Umbilical cord (tissue), 2 donors: ENCODE results near the gene GRM2. TPM values are rescaled to one million over a fixed set of nuclear protein-coding genes. Genes with fewer than 3 reads are reported as not detected.
"Not testable (repeated sequence)": the region's sequence is repeated elsewhere in the genome, so short reads cannot be mapped to it uniquely, and the experiment has no call there.

Experiments used
- DNase-seq: peaks from one replicate; pipeline ENCODE4 v3.0.0-alpha.2; 2015; ENCODE audit warnings: low spot score
- total RNA-seq: library from RNA; depleted of rRNA; stranded (reverse); fragments of >200 nt; gene quantifications from one replicate; pipeline ENCODE4 v1.2.3, GENCODE V29; 2014; ENCODE audit warnings: low replicate concordance; ENCODE audit not compliant: insufficient read depth

The GRM2 gene
- total RNA-seq, 1 donor from 2014 or later = 0.24 TPM

DNA sequence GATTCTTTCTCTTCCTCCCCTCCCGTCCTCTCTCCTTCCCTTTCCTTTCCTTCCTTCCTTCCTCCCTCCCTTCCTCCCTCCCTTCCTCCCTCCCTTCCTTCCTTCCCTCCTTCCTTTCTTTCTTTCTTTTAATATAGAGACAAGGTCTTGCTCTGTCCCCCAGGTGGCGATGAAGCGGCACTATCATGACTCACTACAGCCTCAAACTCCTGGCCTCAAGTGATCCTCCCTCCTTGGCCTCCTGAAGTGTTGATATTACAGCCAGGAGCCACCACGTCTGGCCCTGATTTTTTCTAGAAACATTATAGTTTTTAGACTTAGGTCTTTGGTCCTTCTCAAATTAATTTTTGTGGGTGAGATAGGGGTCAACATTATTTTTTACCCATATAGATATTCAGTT, 15.5 kb downstream of the GRM2 start:
- no peak for DNase-seq

DNA sequence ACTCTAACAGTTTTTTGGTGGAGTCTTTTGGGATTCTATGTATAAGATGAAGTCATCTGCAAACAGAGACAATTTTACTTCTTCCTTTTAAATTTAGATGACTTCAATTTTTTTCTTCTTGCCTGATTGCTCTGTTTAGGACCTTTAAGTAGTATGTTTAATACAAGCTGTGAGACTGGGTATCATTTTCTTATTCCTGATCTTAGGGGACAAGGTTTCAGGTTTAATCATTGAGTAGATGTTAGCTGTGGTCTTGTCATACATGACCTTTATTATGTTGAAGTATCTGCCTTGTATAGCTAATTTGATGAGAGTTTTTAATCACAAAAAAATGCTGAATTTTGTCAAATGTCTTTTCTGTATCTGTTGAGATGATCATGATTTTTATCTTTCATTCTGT, 20.6 kb downstream of the GRM2 start:
- no peak for DNase-seq

DNA sequence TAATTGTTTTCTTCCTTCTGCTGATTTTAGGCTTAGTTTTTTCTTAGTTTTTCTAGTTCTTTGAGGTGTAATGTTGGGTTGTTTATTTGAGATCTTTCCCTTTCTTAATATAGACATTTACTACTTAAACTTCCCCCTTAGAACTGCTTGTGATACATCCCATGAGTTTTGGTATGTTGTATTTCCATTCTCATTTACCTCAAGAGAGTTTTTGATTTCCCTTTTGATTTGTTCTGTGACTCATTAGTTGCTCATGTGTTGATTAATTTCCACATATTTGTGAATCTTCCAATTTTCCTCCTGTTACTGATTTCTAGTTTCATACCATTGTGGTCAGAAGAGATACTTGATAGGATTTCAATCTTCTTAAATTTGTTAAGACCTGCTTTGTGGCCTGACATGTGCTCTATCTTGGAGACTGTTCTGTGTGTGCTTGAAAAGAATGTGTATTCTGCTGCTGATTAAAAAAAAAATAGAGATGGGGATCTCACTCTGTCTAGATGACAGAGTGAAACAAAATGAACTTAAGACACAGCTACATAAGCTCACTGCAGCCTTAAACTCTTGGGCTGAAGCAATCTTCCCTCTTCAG, 22.3 kb downstream of the GRM2 start:
- no peak for DNase-seq

DNA sequence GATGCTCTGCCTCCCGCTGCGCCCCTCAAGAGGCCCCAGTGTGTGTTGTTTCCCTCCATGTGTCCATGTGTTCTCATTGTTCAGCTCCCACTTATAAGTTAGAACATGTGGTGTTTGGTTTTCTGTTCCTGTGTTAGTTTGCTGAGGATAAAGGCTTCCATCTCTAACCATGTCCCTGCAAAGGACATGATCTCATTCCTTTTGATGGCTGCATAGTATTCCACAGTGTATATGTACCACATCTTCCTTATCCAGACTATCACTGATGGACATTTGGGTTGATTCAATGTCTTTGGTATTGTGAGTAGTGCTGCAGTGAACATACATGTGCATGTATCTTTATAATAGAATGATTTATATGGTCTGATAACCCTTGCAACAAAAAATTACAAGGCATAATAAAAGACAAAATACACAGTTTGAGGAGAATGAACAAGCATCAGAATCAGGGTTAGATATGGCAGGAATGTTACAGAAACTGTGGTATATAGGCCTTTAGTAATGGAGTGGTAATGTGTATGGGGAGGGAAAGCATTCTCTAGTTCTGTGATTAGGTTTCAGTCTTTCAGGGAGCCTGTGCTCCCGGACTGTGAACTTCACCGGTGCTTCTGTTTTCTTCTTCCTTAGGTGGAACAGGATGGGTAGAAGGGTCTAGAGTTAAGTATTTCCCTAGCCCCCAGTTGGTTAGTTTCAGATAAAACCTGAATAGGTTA, 27.1 kb downstream of the GRM2 start:
- no peak for DNase-seq

DNA sequence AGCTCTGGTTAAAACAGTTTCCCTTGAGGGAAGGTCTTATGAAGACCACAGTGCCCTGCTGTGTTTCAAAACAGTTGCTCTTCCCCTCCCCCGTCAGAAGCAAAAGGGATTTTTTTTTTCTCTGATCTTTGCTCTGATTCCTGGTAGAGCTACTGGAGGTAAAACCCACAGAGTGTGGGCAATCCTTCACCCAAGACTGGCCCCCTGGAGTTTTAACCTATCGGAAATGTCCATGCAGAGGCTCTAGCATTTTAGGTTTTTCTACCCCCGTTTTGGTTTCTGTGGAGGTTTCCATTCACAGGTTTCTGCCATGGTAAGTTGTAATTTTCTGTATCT, 27.7 kb downstream of the GRM2 start:
- no peak for DNase-seq

DNA sequence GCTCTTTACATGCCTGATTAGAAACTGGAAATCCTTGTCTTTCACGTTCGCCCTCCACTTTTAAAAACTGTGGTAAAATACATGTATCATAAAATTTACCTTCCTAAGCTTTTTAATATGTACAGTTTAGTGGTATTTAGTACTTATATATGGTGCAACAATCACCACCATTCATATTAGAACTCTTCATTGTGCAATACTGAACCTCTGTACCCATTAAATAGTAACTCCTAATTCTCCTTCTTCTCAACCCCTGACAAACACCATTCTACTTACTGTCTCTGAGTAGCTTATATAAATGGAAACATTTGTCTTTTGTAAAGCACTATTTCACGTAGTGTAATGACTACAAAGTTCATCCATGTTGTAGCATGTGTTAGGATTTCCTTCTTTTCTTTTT, 28.2 kb downstream of the GRM2 start:
- DNase-seq = no peak

DNA sequence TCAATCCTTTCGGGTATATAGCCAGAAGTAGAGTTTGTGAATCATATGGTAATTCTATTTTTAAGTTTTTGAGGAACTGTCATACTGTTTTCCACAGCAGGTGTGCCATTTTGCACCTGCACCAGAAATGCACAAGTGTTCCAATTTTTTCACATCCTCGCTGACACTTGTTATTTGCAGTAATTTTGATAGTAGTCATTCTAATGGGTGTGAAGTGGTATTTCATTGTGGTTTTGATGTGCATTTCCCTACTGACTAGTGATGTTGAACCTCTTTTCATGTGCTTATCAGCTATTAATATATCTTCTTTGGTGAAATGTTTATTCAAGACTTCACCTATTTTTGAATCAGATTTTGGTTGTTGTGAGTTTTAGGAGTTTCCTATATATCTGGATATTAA, 29.1 kb downstream of the GRM2 start:
- no peak for DNase-seq

DNA sequence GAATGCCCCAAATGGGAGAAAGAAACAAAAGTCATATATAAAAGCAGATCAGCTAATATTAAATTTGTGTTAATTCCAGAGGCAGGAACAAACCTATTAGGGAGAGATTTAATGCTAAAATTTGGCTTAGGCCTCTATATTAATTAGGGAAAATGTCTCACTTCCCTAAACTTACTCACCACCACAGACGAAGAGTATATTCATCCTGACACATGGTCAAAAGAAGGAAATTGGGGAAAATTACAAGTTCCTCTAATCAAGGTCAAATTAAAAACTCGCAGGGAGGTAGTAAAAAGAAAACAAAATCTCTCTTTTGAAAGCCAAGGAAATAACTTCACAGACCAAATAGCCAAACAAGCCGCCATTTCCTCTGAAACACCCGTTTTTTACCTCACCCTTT, 32.2 kb downstream of the GRM2 start:
- DNase-seq = no peak

DNA sequence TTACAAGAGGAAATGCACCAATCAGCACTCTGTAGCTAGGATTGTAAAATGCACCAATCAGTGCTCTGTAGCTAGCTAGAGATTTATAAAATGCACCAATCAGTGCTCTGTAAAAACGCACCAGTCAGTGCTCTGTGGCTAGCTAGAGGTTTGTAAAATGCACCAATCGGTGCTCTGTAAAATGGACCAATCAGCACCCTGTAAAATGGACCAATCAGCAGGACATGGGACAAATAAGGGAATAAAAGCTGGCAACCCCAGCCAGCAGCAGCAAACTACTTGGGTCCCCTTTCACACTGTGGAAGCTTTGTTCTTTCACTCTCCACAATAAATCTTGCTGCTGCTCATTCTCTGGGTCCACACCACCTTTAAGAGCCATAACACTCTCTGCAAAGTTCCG, 35.5 kb downstream of the GRM2 start:
- DNase-seq = not testable (repeated sequence)

DNA sequence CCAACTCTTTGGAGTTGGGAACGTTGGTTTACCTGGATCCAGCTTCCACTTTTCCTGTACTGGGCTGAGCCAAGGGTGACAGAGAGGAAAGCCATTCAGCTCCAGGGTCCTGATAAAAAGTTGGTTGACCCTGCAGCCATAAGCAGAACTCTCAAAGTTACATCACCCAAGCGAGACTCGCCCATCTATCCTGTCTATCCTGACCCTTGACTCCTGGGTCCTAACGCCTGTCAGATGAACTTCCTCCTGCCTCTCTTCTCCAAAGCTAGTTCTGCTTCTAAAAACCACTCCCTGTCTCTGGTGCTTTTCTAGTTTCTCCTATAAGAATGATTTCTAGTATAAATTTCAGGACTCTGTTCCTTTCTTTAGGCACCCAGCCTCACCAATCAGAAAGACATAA, 36.1 kb downstream of the GRM2 start:
- DNase-seq = not testable (repeated sequence)

DNA sequence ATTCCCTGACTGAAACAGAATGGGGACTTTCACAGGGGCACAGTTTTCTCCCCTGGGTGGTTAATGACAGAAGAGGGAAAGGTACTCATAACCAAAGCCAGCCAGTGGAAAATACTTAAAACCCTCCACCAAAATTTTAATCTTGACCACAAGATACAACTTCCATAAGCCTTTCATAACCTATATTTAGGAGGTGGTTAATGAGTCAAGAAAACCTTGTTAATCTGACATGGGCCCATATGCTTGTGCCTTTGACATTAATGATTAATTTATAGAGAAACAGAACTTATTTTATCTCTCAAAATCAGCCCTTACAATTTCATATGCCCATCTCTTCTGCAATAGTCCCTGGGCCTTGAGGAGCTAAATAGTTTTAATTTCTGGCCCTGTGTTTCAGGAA, 41.0 kb downstream of the GRM2 start:
- DNase-seq = no peak

DNA sequence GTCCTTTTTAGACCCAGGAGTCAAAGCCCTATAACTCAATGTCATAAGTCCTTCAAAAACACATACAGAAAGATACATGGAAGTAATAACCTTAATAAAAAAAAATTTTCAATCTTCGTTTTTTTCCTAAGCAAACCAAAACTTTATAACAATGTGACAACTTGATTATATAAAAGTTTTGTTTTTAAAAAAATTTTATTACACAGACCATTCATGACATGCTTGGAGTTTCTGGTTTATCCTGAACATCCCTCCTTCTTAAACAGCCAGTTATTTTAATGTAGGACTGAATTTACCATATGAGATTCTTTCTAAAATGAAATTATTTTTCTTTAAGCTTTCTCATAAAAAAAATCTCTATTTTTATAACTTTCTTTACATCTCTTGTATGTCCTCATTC, 41.5 kb downstream of the GRM2 start:
- no peak for DNase-seq

DNA sequence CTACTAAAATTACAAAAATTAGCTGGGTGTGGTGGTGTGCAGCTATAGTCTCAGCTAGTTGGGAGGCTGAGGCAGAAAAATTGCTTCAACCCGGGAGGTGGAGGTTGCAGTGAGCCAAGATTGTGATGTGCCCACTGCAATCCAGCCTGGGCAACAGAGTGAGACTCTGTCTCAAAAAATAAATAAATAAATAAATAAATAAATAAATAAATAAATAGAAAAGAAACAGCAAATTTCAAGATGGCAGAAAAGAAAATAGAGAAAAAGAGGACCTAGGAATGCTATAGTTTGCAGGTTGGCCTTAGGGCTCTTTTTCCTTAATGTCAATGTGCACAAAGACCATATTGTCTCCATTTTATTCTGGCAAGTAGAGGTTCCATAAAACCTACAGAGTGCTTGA, 44.0 kb downstream of the GRM2 start:
- no peak for DNase-seq

DNA sequence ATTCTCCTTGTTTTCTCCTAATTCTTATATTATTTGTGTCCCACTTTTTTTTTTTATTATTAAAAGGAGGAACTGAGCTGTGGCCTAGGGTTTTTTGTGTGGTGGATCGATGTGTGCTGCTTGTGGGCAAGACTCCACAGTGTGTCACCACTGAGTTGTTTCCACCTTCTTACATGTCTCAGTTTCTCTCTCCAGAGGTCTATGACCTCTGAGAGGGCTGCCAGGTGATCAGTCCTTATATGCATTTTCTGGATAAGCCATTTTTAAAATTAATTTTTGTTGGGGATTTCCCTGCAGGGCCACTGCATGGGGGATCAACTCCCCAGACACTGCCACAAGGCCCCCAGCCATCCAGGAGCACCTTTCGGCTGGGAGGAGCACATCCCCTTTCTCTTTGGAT, 44.4 kb downstream of the GRM2 start:
- DNase-seq = no peak

DNA sequence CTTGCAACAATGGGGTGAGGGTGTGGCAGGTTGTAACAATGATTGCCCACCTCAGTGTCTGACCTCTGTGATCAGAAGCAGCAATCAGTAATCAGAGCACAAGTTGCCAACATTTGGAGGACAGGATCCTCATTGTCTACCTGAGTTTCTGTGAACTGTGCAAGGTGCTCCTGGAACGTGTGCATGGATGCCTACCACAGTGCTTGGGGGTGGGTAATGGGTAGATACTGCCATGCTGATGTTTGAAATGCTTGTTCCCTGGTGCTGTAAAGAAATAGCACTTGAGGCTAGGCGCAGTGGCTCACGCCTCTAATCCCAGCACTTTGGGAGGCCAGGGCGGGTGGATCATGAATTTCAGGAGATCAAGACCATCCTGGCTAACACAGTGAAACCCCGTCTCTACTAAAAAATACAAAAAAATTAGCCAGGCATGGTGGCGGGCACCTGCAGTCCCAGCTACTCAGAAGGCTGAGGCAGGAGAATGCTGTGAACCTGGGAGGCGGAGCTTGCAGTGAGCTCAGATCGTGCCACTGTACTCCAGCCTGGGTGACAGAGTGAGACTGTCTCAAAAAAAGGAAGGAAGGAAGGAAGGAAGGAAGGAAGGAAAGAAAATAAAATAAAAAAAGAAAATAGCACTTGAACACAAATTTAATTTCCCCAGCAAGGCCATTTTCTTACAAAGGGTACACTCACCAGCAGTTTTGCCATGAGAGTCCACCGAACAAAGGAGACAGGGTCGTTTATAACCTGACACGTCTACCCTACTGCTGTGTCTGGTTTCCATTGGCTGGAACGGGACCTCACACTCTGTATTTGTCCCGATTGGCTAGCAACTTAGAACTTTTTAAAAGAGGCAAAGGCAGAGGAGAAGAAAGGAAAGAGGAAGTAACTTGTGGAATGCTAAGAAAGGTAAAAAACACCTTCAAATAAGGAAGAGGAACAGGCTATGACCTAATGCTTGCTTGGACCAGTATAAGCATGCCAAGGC, 47.2 kb downstream of the GRM2 start:
- not testable (repeated sequence) for DNase-seq

DNA sequence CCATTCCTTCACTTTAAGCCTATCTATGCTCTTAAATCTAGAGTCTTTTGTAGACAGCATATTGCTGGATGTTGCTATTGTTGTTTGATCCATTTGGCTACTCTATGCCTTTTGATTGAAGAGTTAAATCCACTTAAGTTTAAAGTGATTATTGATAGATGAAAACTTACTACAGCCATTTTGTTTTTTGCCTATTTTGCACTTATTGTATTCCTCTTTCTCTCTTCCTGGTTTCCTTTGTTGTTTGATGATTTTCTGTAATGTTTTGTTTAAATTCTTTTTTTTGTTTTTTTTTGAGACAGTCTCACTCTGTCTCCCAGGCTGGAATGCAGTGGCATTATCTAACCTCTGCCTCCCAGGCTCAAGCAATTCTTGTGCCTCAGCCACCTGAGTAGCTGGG, 52.3 kb downstream of the GRM2 start:
- DNase-seq = no peak

Other genes with a start within 250 kb of the GRM2 start
- 9.6 TPM for gene DCAF1, start 207.1 kb upstream of the GRM2 start, total RNA-seq
- 39.0 TPM for gene RAD54L2, start 168.3 kb upstream of the GRM2 start, total RNA-seq
- 17.1 TPM for gene TEX264, start 35.8 kb upstream of the GRM2 start, total RNA-seq
- not detected for gene IQCF6, start 72.2 kb downstream of the GRM2 start, total RNA-seq
- gene IQCF2, start 154.5 kb downstream of the GRM2 start, total RNA-seq = not detected
- 18.3 TPM for gene IQCF5, start 168.5 kb downstream of the GRM2 start, total RNA-seq
- gene IQCF1, start 196.3 kb downstream of the GRM2 start, total RNA-seq = 1.4 TPM
- 20.9 TPM for gene RRP9, start 234.8 kb downstream of the GRM2 start, total RNA-seq
- gene PARP3, start 235.3 kb downstream of the GRM2 start, total RNA-seq = 5.5 TPM
- not detected for gene GPR62, start 248.3 kb downstream of the GRM2 start, total RNA-seq